HEK293 (cell line): ENCODE measurements around the gene AKAP6.

ENCODE experiments used
- TCF7L2 ChIP-seq: IDR thresholded peaks from 2 replicates; pipeline ENCODE4 v1.6.1; 2011; ENCODE audit warnings: low read depth, mild to moderate bottlenecking, inconsistent platforms, low read length, moderate library complexity, borderline replicate concordance
- ZNF138 ChIP-seq: fragments of 450-650 bp; formaldehyde crosslinking; IDR thresholded peaks from 2 replicates; pipeline ENCODE4 v1.5.1; 2016; ENCODE audit warnings: missing biosample characterization, missing genetic modification characterization, borderline replicate concordance
- ZNF24 ChIP-seq: fragments of 450-650 bp; formaldehyde crosslinking; IDR thresholded peaks from 2 replicates; pipeline ENCODE4 v1.5.1; 2016; ENCODE audit warnings: missing biosample characterization, missing genetic modification characterization
- ZNF416 ChIP-seq: fragments of 450-650 bp; formaldehyde crosslinking; IDR thresholded peaks from 2 replicates; pipeline ENCODE4 v1.5.1; 2016; ENCODE audit warnings: missing biosample characterization, missing genetic modification characterization
- ZNF433 ChIP-seq: fragments of 450-650 bp; formaldehyde crosslinking; IDR thresholded peaks from 2 replicates; pipeline ENCODE4 v1.5.1; 2016; ENCODE audit warnings: missing biosample characterization, missing genetic modification characterization, low read depth
- ZNF624 ChIP-seq: fragments of 450-650 bp; formaldehyde crosslinking; IDR thresholded peaks from 2 replicates; pipeline ENCODE4 v1.5.1; 2017; ENCODE audit warnings: missing biosample characterization, missing genetic modification characterization
- ZNF626 ChIP-seq: fragments of 450-650 bp; sonication (Bioruptor Pico); formaldehyde crosslinking; IDR thresholded peaks from 2 replicates; pipeline ENCODE4 v1.5.1; 2018; ENCODE audit warnings: missing biosample characterization, missing genetic modification characterization, inconsistent platforms
- TF ChIP-seq, protein P1 (sequence below): fragments of 450-650 bp; formaldehyde crosslinking; IDR thresholded peaks from 2 replicates; pipeline ENCODE4 v1.5.1; 2016; ENCODE audit warnings: missing biosample characterization, missing genetic modification characterization
- TF ChIP-seq, protein P2 (sequence below): IDR thresholded peaks from 2 replicates; pipeline ENCODE4 v1.6.1; 2011; ENCODE audit warnings: mild to moderate bottlenecking, low read depth, low read length, borderline replicate concordance
- TF ChIP-seq, protein P3 (sequence below): fragments of 450-650 bp; formaldehyde crosslinking; IDR thresholded peaks from 2 replicates; pipeline ENCODE4 v1.5.1; 2016; ENCODE audit warnings: missing biosample characterization, missing genetic modification characterization
- TF ChIP-seq, protein P4 (sequence below): fragments of 450-650 bp; formaldehyde crosslinking; IDR thresholded peaks from 2 replicates; pipeline ENCODE4 v1.5.1; 2016; ENCODE audit warnings: missing biosample characterization, missing genetic modification characterization
- TF ChIP-seq, protein P5 (sequence below): fragments of 450-650 bp; formaldehyde crosslinking; optimal IDR thresholded peaks from 2 replicates; pipeline ENCODE3; 2016; ENCODE audit warnings: missing biosample characterization, mild to moderate bottlenecking, missing genetic modification characterization
- TF ChIP-seq, protein P6 (sequence below): fragments of 450-650 bp; formaldehyde crosslinking; IDR thresholded peaks from 2 replicates; pipeline ENCODE4 v1.5.1; 2016; ENCODE audit warnings: missing biosample characterization, missing genetic modification characterization

DNA sequence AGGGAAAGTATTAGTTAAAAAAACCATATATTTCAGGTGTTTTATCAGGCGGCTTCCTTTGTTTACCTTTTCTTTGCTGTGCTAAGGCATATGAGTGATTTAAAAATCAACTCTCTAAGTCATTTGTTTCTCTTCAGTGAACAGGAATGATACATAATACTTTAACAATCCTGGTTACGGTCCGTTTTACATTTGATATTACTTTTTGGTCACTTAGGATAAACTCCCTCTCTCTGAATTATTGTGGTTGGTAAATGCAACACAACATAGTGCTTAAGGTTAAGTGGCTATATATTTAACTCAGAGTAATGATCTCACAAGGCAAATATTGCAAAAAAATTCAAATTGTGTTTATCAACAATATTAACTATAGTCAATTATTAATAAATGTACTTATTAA, 32.7 kb upstream of the AKAP6 start:
- TF ChIP-seq, protein P1, sequence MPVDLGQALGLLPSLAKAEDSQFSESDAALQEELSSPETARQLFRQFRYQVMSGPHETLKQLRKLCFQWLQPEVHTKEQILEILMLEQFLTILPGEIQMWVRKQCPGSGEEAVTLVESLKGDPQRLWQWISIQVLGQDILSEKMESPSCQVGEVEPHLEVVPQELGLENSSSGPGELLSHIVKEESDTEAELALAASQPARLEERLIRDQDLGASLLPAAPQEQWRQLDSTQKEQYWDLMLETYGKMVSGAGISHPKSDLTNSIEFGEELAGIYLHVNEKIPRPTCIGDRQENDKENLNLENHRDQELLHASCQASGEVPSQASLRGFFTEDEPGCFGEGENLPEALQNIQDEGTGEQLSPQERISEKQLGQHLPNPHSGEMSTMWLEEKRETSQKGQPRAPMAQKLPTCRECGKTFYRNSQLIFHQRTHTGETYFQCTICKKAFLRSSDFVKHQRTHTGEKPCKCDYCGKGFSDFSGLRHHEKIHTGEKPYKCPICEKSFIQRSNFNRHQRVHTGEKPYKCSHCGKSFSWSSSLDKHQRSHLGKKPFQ (tag by site-specific recombination), result no peak
- TF ChIP-seq ZNF24, result no peak
- TF ChIP-seq ZNF138 (tag by site-specific recombination), result no peak
- no peak for TF ChIP-seq ZNF626 (tag by site-specific recombination)
- TF ChIP-seq, protein P2, sequence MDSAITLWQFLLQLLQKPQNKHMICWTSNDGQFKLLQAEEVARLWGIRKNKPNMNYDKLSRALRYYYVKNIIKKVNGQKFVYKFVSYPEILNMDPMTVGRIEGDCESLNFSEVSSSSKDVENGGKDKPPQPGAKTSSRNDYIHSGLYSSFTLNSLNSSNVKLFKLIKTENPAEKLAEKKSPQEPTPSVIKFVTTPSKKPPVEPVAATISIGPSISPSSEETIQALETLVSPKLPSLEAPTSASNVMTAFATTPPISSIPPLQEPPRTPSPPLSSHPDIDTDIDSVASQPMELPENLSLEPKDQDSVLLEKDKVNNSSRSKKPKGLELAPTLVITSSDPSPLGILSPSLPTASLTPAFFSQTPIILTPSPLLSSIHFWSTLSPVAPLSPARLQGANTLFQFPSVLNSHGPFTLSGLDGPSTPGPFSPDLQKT, result no peak
- TF ChIP-seq, protein P3, sequence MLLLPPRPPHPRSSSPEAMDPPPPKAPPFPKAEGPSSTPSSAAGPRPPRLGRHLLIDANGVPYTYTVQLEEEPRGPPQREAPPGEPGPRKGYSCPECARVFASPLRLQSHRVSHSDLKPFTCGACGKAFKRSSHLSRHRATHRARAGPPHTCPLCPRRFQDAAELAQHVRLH (tag by site-specific recombination), result no peak
- TF ChIP-seq, protein P4, sequence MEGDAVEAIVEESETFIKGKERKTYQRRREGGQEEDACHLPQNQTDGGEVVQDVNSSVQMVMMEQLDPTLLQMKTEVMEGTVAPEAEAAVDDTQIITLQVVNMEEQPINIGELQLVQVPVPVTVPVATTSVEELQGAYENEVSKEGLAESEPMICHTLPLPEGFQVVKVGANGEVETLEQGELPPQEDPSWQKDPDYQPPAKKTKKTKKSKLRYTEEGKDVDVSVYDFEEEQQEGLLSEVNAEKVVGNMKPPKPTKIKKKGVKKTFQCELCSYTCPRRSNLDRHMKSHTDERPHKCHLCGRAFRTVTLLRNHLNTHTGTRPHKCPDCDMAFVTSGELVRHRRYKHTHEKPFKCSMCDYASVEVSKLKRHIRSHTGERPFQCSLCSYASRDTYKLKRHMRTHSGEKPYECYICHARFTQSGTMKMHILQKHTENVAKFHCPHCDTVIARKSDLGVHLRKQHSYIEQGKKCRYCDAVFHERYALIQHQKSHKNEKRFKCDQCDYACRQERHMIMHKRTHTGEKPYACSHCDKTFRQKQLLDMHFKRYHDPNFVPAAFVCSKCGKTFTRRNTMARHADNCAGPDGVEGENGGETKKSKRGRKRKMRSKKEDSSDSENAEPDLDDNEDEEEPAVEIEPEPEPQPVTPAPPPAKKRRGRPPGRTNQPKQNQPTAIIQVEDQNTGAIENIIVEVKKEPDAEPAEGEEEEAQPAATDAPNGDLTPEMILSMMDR, result no peak
- TF ChIP-seq ZNF433, result no peak
- TF ChIP-seq ZNF624 (tag by site-specific recombination), result no peak
- TF ChIP-seq, protein P5, sequence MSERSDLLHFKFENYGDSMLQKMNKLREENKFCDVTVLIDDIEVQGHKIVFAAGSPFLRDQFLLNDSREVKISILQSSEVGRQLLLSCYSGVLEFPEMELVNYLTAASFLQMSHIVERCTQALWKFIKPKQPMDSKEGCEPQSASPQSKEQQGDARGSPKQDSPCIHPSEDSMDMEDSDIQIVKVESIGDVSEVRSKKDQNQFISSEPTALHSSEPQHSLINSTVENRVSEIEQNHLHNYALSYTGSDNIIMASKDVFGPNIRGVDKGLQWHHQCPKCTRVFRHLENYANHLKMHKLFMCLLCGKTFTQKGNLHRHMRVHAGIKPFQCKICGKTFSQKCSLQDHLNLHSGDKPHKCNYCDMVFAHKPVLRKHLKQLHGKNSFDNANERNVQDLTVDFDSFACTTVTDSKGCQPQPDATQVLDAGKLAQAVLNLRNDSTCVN (tag by site-specific recombination), result no peak
- TF ChIP-seq ZNF416 (tag by site-specific recombination), result no peak
- no peak for TF ChIP-seq TCF7L2
- TF ChIP-seq, protein P6, sequence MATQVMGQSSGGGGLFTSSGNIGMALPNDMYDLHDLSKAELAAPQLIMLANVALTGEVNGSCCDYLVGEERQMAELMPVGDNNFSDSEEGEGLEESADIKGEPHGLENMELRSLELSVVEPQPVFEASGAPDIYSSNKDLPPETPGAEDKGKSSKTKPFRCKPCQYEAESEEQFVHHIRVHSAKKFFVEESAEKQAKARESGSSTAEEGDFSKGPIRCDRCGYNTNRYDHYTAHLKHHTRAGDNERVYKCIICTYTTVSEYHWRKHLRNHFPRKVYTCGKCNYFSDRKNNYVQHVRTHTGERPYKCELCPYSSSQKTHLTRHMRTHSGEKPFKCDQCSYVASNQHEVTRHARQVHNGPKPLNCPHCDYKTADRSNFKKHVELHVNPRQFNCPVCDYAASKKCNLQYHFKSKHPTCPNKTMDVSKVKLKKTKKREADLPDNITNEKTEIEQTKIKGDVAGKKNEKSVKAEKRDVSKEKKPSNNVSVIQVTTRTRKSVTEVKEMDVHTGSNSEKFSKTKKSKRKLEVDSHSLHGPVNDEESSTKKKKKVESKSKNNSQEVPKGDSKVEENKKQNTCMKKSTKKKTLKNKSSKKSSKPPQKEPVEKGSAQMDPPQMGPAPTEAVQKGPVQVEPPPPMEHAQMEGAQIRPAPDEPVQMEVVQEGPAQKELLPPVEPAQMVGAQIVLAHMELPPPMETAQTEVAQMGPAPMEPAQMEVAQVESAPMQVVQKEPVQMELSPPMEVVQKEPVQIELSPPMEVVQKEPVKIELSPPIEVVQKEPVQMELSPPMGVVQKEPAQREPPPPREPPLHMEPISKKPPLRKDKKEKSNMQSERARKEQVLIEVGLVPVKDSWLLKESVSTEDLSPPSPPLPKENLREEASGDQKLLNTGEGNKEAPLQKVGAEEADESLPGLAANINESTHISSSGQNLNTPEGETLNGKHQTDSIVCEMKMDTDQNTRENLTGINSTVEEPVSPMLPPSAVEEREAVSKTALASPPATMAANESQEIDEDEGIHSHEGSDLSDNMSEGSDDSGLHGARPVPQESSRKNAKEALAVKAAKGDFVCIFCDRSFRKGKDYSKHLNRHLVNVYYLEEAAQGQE (tag by site-specific recombination), result no peak
